HFFc6 (cell line): ENCODE data around the gene PKLR. TPM values are rescaled to one million over a fixed set of nuclear protein-coding genes. Genes with fewer than 3 reads are reported as not detected.

Experiments
- DNase-seq: peaks from one replicate; pipeline ENCODE4 v3.0.0-alpha.2; 2018
- H3K27ac Mint-ChIP-seq: 2 replicates; pipeline ENCODE4 v1.8.0; 2020; ENCODE audit warnings: mild to moderate bottlenecking, mixed read lengths
- H3K27me3 Mint-ChIP-seq: 2 replicates; pipeline ENCODE4 v1.8.0; 2021; ENCODE audit warnings: mild to moderate bottlenecking, moderate library complexity, mixed read lengths; ENCODE audit not compliant: insufficient read depth
- H3K36me3 Mint-ChIP-seq: 2 replicates; pipeline ENCODE4 v1.8.0; 2021; ENCODE audit warnings: low read depth, mixed read lengths
- H3K4me1 Mint-ChIP-seq: 2 replicates; pipeline ENCODE4 v1.8.0; 2020; ENCODE audit warnings: low read depth, mixed read lengths
- H3K4me3 Mint-ChIP-seq: 2 replicates; pipeline ENCODE4 v1.8.0; 2020; ENCODE audit warnings: mild to moderate bottlenecking, moderate library complexity, mixed read lengths
- H3K9me3 Mint-ChIP-seq: 2 replicates; pipeline ENCODE4 v1.8.0; 2020; ENCODE audit warnings: mild to moderate bottlenecking, mixed read lengths
- CTCF ChIP-seq: fragments of 200-600 bp; sonication (generic); IDR thresholded peaks from 2 replicates; pipeline ENCODE4 v1.5.0; 2021; ENCODE audit warnings: antibody characterized with exemption, mild to moderate bottlenecking
- total RNA-seq, 6 experiments: library from RNA; stranded (reverse); fragmentation: NEBNext Ultra II Directional; extraction: Animal tissue kit (Norgen Biotek cat#: 25700); gene quantifications; 2 replicates in 1 of 6; 3 replicates in 5 of 6; pipeline ENCODE4 v1.2.3, GENCODE V29; 2021

PKLR gene
- total RNA-seq, 6 experiments from 2014 or later = not detected

GRCh38 chr1:155255243-155256007, 45.8 kb downstream of the PKLR start, which contains the start of gene ENTREP3:
TSS of gene ENTREP3 (minus strand) at chr1:155255483. CDS start at chr1:155254877, 606 bp downstream.
- peak within 1 kb of the TSS; percentile 90 for H3K4me3 Mint-ChIP-seq
- H3K36me3 Mint-ChIP-seq = peaks cover 12% of the 10 kb centered on the region
- peak; percentile 29; the same call in 1 of the 2 replicates for TF ChIP-seq CTCF

GRCh38 chr1:155254714-155255242, 46.5 kb downstream of the PKLR start:
- peaks cover 48% of the 10 kb centered on the region for H3K4me1 Mint-ChIP-seq
- no peak for TF ChIP-seq CTCF
- no peaks in the 10 kb centered on the region for H3K9me3 Mint-ChIP-seq
- peaks cover 7% of the 10 kb centered on the region for H3K36me3 Mint-ChIP-seq
- no peak for DNase-seq
- H3K27ac Mint-ChIP-seq = peak overlapping the region; percentile 91
- H3K4me3 Mint-ChIP-seq = peak overlapping the region; percentile 90
- peaks cover 2% of the 10 kb centered on the region for H3K27me3 Mint-ChIP-seq

More at GRCh38 chr1:155255243-155256007, 45.8 kb downstream of the PKLR start, which contains the start of gene ENTREP3:
- peak within 1 kb of the TSS; percentile 91 for H3K27ac Mint-ChIP-seq
- H3K9me3 Mint-ChIP-seq = no peaks in the 10 kb centered on the region
- peaks cover 52% of the 10 kb centered on the region for H3K4me1 Mint-ChIP-seq
- H3K27me3 Mint-ChIP-seq = peaks cover 2% of the 10 kb centered on the region
- DNase-seq = peak; percentile 70

- H3K36me3 Mint-ChIP-seq = peaks cover 7% of the 10 kb centered on the region
- H3K27me3 Mint-ChIP-seq = peaks cover 2% of the 10 kb centered on the region
- no peak for TF ChIP-seq CTCF
- peak overlapping the region; percentile 90 for H3K4me3 Mint-ChIP-seq
- peaks cover 48% of the 10 kb centered on the region for H3K4me1 Mint-ChIP-seq
- H3K27ac Mint-ChIP-seq = peak overlapping the region; percentile 79
- H3K9me3 Mint-ChIP-seq = no peaks in the 10 kb centered on the region
- no peak for DNase-seq
These were observed 47.0 kb downstream of the PKLR start for GRCh38 chr1:155254228-155254713.

GRCh38 chr1:155253797-155254196, 47.4 kb downstream of the PKLR start:
- Mint-ChIP-seq H3K27ac (peak overlapping the region; percentile 79), H3K36me3 (peaks cover 7% of the 10 kb centered on the region), H3K4me3 (peak overlapping the region; percentile 90), H3K4me1 (peaks cover 48% of the 10 kb centered on the region), H3K9me3 (no peaks in the 10 kb centered on the region), H3K27me3 (peaks cover 2% of the 10 kb centered on the region)
- TF ChIP-seq CTCF = no peak
- peak; percentile 46 for DNase-seq

- Mint-ChIP-seq H3K27me3 (peaks cover 2% of the 10 kb centered on the region), H3K36me3 (peaks cover 7% of the 10 kb centered on the region), H3K4me1 (peaks cover 48% of the 10 kb centered on the region), H3K9me3 (no peaks in the 10 kb centered on the region), H3K27ac (peak overlapping the region; percentile 79), H3K4me3 (peak overlapping the region; percentile 90)
- DNase-seq = no peak
- no peak; the same call in 1 of the 2 replicates for TF ChIP-seq CTCF
These were observed 48.0 kb downstream of the PKLR start for GRCh38 chr1:155253208-155253607.
